Measurements from ENCODE around the gene RTCA. TPM values are rescaled to one million over a fixed set of nuclear protein-coding genes. Genes with fewer than 3 reads are reported as not detected.
"Not testable (repeated sequence)": the region's sequence is repeated elsewhere in the genome, so short reads cannot be mapped to it uniquely, and the experiment has no call there.

RTCA gene
- total RNA-seq, 2 experiments from 2014 or later = 36.7 to 37.5 TPM

GRCh38 chr1:100335436-100335835, 69.4 kb downstream of the RTCA start:
- Mint-ChIP-seq H3K36me3 (ENCODE audit: low read depth) (no peaks in the 10 kb centered on the region), H3K4me1 (ENCODE audit: low read depth) (no peaks in the 10 kb centered on the region), H3K9me3 (no peaks in the 10 kb centered on the region), H3K27me3 (ENCODE audit: low read depth) (no peaks in the 10 kb centered on the region), H3K27ac (no peak overlapping the region), H3K4me3 (no peak overlapping the region)
- intact Hi-C loops (cut with micrococcal nuclease) = no loop called here
- CTCF ChIA-PET = no interaction called here
- DNase-seq = no peak

- H3K4me3 Mint-ChIP-seq; H3K4me1 Mint-ChIP-seq (ENCODE audit: low read depth); DNase-seq; H3K36me3 Mint-ChIP-seq (ENCODE audit: low read depth); H3K27ac Mint-ChIP-seq; intact Hi-C loops (cut with micrococcal nuclease); H3K9me3 Mint-ChIP-seq; H3K27me3 Mint-ChIP-seq (ENCODE audit: low read depth); CTCF ChIA-PET: not testable (repeated sequence)
These were observed 71.9 kb downstream of the RTCA start for GRCh38 chr1:100337878-100338277.

GRCh38 chr1:100339735-100340134, 73.7 kb downstream of the RTCA start:
- H3K4me3 Mint-ChIP-seq; H3K36me3 Mint-ChIP-seq (ENCODE audit: low read depth); DNase-seq; CTCF ChIA-PET; intact Hi-C loops (cut with micrococcal nuclease); H3K4me1 Mint-ChIP-seq (ENCODE audit: low read depth); H3K27me3 Mint-ChIP-seq (ENCODE audit: low read depth); H3K9me3 Mint-ChIP-seq; H3K27ac Mint-ChIP-seq: not testable (repeated sequence)

GRCh38 chr1:100340494-100340893, 74.5 kb downstream of the RTCA start:
- DNase-seq = no peak
- H3K27ac Mint-ChIP-seq = no peak overlapping the region
- no peaks in the 10 kb centered on the region for H3K4me1 Mint-ChIP-seq (ENCODE audit: low read depth)
- H3K4me3 Mint-ChIP-seq = no peak overlapping the region
- intact Hi-C loops (cut with micrococcal nuclease) = no loop called here
- no peaks in the 10 kb centered on the region for H3K27me3 Mint-ChIP-seq (ENCODE audit: low read depth)
- no peaks in the 10 kb centered on the region for H3K36me3 Mint-ChIP-seq (ENCODE audit: low read depth)
- CTCF ChIA-PET = no interaction called here
- H3K9me3 Mint-ChIP-seq = no peaks in the 10 kb centered on the region

GRCh38 chr1:100342348-100342747, 76.3 kb downstream of the RTCA start:
- Mint-ChIP-seq H3K27me3 (ENCODE audit: low read depth) (no peaks in the 10 kb centered on the region), H3K27ac (no peak overlapping the region), H3K4me1 (ENCODE audit: low read depth) (no peaks in the 10 kb centered on the region), H3K4me3 (no peak overlapping the region), H3K9me3 (no peaks in the 10 kb centered on the region), H3K36me3 (ENCODE audit: low read depth) (no peaks in the 10 kb centered on the region)
- CTCF ChIA-PET = no interaction called here
- intact Hi-C loops (cut with micrococcal nuclease) = no loop called here
- no peak for DNase-seq

Small RNA genes within 50 kb of the gene (microRNA-seq; reads per million reads assigned to microRNA genes)
- gene MIR553 (ENCODE audit: borderline microRNAs expressed, borderline replicate concordance) = not detected

Other genes starting within 250 kb of the RTCA start
- 1 to 10 TPM; 8.2 TPM for gene SASS6, start 133.3 kb upstream of the RTCA start, total RNA-seq
- gene TRMT13, start 133.1 kb upstream of the RTCA start, total RNA-seq = 10 to 100 TPM; 12.9 to 16.6 TPM
- gene LRRC39, start 88.0 kb upstream of the RTCA start, total RNA-seq = under 1 TPM; 0.22 to 0.36 TPM
- 10 to 100 TPM; 12.3 to 12.5 TPM for gene DBT, start 16.4 kb upstream of the RTCA start, total RNA-seq
- gene CDC14A, start 86.3 kb downstream of the RTCA start, total RNA-seq = 10 to 100 TPM; 10.1 to 13.1 TPM

All from activated naive CD4-positive, alpha-beta T cell treated with anti-CD3 and anti-CD28 coated beads for 36 hours (primary cell).